ENCODE measurements around the gene STPG1. TPM values are rescaled to one million over a fixed set of nuclear protein-coding genes. Genes with fewer than 3 reads are reported as not detected.

Gene STPG1
- total RNA-seq, 1 experiment from 2014 or later: 14.9 TPM

DNA sequence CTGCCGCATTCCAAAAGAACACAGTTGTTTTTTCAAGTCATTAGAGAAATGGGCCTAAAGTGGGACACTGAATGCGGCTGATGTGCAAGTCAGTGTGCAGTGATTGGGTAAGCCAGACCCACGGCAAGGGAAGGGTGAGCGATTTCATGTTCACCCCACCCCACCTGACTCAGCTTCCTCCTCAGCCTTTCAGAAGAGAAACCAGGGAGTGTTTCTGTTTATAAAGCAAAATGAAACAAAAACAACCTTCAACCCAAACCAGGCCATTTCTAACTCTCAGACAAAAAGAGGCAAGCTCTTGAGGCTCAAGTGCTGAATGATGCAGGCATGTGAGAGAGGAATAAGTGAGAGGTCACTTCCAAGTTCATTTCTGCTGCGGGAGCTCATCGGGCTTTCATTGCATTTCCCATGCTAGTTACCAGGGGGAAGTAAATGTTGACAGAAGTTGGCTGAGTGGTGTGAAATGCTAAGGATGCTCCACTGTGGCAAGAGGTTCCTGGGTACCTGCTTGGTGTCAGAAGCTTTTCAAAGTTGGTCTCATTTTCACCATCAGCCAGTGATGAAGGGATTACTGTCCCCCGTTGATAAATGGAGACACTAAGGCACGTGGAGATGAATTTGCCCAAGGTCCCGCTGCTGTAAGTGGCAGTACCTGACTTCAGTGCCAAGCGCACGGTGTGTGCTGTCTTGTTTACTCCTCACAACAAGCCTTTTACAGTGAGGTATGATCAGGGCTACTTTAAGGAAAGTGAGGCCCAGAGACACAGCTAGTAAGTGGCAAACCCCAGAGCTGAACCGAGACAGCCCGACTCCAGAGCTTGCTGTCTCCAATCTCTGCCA, 29.1 kb downstream of the STPG1 start:
- Histone ChIP-seq H3K9me3 (ENCODE audit: low read length) (no peaks in the 10 kb centered on the region), H3K4me3 (ENCODE audit: low read length) (no peak overlapping the region), H3K4me1 (ENCODE audit: insufficient read depth, low read length) (peaks cover 33% of the 10 kb centered on the region), H3K9ac (ENCODE audit: low read length) (peak overlapping the region; percentile 1; the same call in 1 of the 2 replicates), H3K9me2 (replicated peaks; ENCODE audit: low read length) (no peaks in the 10 kb centered on the region), H2AFZ (ENCODE audit: low read length) (no peak overlapping the region), H3K4me2 (ENCODE audit: low read length) (peak overlapping the region; percentile 57), H3K27me3 (ENCODE audit: low read length) (no peaks in the 10 kb centered on the region), H3K27ac (ENCODE audit: low read length) (peak overlapping the region; percentile 59), H3F3A (ENCODE audit: low read length, unreplicated experiment) (no peaks in the 10 kb centered on the region), H4K20me1 (ENCODE audit: low read length) (no peaks in the 10 kb centered on the region), H3K79me2 (ENCODE audit: low read length) (no peaks in the 10 kb centered on the region), H3K36me3 (ENCODE audit: low read depth, low read length) (peaks cover 6% of the 10 kb centered on the region)
- ATAC-seq (peak; percentile 75), DNase-seq (peak; percentile 49)
- TF ChIP-seq, protein P1, sequence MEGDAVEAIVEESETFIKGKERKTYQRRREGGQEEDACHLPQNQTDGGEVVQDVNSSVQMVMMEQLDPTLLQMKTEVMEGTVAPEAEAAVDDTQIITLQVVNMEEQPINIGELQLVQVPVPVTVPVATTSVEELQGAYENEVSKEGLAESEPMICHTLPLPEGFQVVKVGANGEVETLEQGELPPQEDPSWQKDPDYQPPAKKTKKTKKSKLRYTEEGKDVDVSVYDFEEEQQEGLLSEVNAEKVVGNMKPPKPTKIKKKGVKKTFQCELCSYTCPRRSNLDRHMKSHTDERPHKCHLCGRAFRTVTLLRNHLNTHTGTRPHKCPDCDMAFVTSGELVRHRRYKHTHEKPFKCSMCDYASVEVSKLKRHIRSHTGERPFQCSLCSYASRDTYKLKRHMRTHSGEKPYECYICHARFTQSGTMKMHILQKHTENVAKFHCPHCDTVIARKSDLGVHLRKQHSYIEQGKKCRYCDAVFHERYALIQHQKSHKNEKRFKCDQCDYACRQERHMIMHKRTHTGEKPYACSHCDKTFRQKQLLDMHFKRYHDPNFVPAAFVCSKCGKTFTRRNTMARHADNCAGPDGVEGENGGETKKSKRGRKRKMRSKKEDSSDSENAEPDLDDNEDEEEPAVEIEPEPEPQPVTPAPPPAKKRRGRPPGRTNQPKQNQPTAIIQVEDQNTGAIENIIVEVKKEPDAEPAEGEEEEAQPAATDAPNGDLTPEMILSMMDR (conservative IDR thresholded peaks at IDR 0.05; ENCODE audit: low read depth, low read length): no peak
- TF ChIP-seq EZH2 (IDR thresholded peaks at IDR 0.05; ENCODE audit: low read length, unreplicated experiment): no peak
- no peak for TF ChIP-seq EZH2phosphoT487 (IDR thresholded peaks at IDR 0.05; ENCODE audit: borderline replicate concordance, low read length)
- CTCF ChIA-PET: interaction anchor here (0.8 to 1.2 kb wide), 4 partner anchors 65 to 234 kb away, joined by 3 to 14 read pairs (median 4); no protein-coding TSS in a partner anchor
- POLR2A ChIA-PET (ENCODE audit: unreplicated experiment): interaction anchor here (0.5 to 0.7 kb wide), 2 partner anchors 65 to 100 kb away, joined by 3 to 4 read pairs; partner anchors contain the start of gene GRHL3
- intact Hi-C loops (cut with micrococcal nuclease): no loop called here
- no TSS peak for BruUV-seq (replicated peaks)

DNA sequence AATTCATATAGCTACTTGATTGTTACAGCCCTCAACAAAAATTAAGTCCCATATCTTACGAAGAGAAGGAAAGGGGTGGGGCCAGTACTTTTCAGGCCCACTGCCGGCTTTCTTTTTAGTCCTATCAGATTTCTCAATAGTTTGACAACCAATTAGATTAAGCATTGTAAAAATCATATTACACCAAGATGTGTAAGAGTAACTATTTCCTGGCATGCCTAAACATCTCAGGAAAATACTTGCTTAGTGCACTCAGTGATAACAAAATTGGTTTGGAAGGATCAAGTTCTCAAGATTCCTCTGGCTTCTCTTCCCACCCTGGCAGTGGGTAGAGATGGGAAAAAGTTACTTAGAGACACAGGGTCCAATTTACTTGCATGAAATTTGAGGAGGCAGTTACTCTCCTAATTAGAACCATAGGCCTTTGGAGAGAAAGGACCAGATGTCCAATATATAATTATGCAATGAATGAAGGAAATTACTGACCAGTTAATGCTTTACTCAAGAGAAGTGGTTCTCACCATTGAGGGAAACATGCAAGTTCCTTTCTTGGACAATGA, 30.1 kb downstream of the STPG1 start:
- intact Hi-C loops (cut with micrococcal nuclease): no loop called here
- Histone ChIP-seq H3K4me3 (ENCODE audit: low read length) (no peak overlapping the region), H3K9ac (ENCODE audit: low read length) (no peak overlapping the region), H3K4me2 (ENCODE audit: low read length) (no peak overlapping the region), H3K27me3 (ENCODE audit: low read length) (no peaks in the 10 kb centered on the region), H3K79me2 (ENCODE audit: low read length) (no peaks in the 10 kb centered on the region), H3K9me2 (replicated peaks; ENCODE audit: low read length) (no peaks in the 10 kb centered on the region), H4K20me1 (ENCODE audit: low read length) (no peaks in the 10 kb centered on the region), H3K27ac (ENCODE audit: low read length) (peak overlapping the region; percentile 59), H3K36me3 (ENCODE audit: low read depth, low read length) (peaks cover 11% of the 10 kb centered on the region), H3F3A (ENCODE audit: low read length, unreplicated experiment) (no peaks in the 10 kb centered on the region), H2AFZ (ENCODE audit: low read length) (no peak overlapping the region), H3K9me3 (ENCODE audit: low read length) (no peaks in the 10 kb centered on the region), H3K4me1 (ENCODE audit: insufficient read depth, low read length) (peaks cover 34% of the 10 kb centered on the region)
- TF ChIP-seq EZH2 (IDR thresholded peaks at IDR 0.05; ENCODE audit: low read length, unreplicated experiment): no peak
- TF ChIP-seq, protein P1 (conservative IDR thresholded peaks at IDR 0.05; ENCODE audit: low read depth, low read length): no peak
- no peak for TF ChIP-seq EZH2phosphoT487 (IDR thresholded peaks at IDR 0.05; ENCODE audit: borderline replicate concordance, low read length)
- ChIA-PET CTCF (interaction anchor here (1.2 kb wide), 1 partner anchor 182 kb away, joined by 14 read pairs; no protein-coding TSS in a partner anchor), POLR2A (ENCODE audit: unreplicated experiment) (no interaction called here)
- ATAC-seq (no peak), DNase-seq (no peak)
- no TSS peak for BruUV-seq (replicated peaks)
